Activated CD8-positive, alpha-beta memory T cell treated with anti-CD3 and anti-CD28 coated beads, Interleukin-2, amount 50 U/mL, for 24 hours (primary cell): ENCODE results near the gene COX17.
"Not testable (repeated sequence)": the region's sequence is repeated elsewhere in the genome, so short reads cannot be mapped to it uniquely, and the experiment has no call there.

ENCODE experiments used
- DNase-seq: peaks from one replicate; pipeline ENCODE4 v3.0.0-alpha.2; 2020; ENCODE audit errors: extremely low read depth

COX17 gene, protein sequence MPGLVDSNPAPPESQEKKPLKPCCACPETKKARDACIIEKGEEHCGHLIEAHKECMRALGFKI

DNA sequence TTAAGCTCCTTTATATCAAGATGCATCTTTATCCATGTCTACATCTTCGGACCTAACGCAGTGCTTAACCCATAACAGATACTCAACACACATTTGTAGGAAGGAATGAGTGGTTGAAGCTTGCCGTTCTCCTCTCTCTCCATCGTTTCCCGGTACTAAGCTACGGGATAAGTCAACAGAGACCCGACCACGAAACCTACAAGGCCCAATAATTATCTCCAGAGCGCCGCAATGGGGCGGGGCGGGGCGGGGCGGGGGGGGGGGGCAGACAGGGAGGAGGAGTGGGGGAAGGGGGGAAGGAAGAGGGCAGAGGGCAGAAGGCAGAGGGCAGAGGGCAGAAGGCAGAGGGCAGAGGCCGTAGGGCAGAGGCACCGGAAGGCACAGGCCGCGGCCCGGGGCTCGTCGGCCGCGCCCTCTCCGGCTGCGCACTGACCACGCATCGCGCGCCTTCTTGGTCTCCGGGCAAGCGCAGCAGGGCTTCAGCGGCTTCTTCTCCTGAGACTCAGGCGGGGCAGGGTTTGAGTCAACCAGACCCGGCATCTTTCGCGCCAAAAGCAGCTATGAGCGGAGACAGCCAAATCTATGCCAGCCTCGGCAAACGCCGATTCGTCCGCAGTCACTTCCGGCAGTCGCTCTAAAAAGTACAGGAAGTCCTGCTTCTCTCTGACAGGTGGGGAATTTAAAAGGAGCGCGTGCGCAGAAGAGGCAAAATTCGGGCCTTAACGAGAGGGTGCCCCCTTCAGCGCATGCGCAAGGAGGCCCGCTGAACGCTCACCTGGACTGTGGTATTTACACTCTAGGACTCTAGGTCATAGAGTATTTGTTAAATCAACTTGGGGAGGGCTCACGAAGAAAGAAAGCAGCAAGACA is at the start of gene COX17:
TSS of gene COX17 (minus strand) at position 636 of the 870 bp plus-strand sequence. CDS start at position 540, 96 bp downstream.
- peak; percentile 91 for DNase-seq

DNA sequence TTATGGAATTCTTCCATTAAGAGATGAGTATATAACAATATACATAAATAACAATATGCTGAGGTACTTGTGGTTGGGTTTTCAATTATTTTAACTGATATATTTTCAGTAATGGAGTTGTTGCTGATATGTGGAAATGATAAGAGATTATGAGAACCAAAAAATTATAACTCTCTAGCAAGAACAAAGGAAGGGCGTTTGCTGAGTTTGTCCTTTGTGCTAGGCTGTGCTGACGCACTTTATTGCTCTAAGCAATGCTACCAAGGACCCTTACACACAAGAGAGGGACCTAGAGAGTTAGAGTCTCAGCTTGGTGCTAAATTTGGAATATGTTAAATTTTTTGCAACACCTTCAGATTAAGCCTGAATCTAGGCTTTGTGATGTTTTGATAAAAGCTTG is 49.7 kb upstream of the COX17 start:
- DNase-seq, result no peak

DNA sequence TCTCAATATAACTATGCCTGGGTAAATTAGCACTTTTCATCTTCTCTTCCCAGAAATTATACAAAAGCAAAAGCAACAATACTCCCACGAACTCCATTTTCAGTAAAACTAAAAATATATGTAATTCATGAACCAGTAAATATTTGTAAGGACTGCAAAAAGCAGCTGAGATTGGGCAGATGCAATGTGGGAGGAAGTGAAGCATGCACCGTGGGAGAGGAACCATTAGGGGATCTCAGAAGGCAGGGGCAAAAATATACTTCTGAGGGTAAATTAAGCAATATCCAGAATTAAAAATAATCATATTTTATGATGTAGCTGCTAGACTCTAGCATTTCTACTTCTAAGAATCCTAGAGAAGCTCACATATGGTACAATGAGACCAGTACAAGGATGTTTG is 45.8 kb upstream of the COX17 start:
- DNase-seq, result no peak

DNA sequence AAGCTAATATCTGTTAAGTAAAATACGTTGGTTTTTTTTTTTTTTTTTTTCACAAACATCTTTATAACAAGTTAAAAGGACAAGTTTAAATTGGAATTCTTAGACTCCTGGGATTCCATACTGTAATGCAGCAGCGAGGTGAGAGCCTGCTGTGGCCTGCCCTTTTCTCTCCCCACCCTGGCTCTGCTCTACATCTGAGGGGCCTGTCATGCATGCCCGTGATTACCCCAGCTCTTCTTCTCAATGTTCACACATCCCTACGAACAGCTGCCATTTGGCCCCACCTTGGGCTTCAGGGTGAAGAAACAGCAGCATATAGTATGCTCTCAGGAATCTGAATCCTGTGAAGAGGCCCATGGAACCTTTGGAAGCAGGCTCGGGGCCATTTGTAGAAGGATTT is 40.3 kb upstream of the COX17 start:
- no peak for DNase-seq

DNA sequence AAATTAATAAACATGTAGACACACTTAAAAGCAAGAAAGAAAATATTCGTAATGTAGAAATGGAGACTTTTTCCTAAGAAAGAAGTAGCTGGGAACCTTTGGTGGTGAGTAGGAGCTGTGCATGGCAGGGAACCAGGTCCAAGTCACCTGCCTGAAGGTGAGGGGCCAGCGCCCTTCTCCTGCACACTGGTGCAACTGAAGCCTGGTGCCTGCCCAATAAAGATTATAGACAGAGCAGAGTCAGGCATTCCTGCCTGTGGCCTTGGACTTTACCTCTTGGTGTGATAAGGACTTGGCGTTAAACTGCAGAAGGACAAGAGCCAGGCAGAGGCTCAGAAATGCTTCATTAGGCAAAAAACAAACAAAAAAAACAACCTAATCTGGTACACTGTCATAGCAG is 39.8 kb upstream of the COX17 start:
- no peak for DNase-seq

DNA sequence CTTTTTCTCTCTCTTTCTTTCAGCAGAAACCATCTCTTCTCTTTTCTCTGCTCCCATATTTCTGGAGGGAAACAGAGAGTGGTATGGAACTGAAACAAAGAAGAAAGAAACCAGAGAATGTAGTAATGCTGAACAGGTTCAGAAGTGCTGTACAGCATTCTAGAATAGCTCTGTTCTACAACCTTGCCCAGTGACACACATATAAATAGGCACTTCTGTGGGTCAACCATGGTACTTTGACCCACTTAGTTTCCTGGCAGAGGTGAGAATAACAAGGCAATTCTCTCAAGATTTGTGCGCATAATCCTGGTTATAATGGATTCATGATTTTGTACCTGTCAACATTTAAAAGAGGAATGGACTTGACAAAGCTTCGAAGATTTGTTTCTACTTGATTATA is 37.9 kb upstream of the COX17 start:
- DNase-seq, result no peak

DNA sequence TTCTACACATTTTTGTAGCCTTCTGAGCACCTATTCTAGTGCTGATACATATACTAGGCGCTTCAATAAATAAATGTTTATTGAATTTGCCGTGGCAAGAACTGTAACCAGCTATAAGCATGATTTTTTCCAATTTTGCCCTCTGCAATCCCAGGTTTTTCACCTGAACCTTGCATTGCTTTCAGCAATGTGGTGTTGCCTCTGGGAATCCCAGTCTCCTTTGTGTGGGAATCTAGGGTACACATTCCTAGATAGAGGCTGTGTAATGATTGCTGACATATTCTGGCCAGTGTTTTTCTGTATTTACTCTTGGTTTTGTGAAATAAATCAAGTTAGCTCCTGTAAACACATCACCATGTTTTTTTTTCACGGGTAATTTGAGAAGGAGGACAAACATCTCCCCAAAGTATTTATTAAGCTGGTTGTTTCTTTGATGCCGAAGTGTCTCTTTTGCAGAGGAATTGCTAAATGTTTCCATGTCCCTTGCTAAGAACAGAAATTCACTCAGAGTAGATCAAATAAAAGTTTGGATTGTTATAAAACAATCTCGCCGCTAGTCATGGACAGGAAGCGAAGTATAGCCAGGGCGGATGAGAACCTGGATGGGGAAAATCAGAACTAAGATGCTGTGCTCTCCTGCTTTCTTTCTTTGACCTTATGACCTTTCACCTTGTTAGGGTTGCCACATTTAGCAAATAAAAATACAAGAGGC is 26.8 kb upstream of the COX17 start:
- DNase-seq, result no peak

DNA sequence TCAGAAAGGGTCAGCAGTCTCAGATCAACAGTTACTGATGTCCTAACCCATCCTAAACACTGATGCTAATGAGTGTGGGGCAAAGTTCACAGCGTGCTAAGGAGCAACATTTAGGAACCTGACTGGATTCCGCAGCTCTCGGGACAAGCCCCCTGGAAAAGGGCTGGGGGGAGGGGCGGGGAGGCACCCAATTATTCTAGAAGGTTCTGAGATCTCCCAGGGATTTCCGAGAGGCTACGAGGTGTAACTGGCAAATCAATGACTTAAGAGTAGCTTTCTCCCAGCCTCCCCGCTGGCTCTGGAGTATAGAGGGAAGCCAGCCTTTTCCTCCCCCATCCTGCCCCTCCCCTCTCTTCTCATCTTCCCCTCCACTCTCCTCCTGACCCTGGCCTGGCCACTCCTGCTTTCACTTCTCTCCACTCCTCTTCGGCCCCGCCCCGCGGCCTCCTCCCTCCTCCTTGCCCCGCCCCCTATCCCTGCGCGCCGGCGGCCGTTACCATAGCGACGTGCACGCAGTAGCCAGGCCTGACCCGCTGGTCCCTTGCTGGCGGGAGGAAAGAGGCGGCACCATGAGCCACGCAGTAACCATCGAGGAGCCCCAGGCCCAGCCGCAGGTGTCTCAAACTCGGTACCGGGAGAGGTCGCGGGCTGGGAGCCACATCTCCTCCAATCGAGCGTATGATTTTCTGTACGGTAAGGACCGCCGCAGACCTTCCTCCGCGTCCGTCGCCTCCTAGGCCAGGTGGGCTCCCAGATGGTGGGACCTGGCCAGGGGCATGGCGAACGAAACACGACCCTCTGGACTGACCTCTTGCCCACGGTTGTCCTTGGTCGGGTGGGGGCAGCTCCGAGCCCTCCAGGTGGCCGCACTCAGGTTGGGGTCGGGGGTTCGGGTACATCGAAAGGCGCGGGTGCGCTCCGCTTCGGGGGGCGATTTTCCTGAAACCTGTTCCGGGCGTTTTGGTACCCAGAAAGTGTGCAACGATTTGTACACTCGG is 25.6 kb upstream of the COX17 start, which contains the start of gene CFAP91:
TSS of gene CFAP91 (plus strand) at position 493 of the 998 bp plus-strand sequence. CDS start at position 570, 77 bp downstream.
- peak; percentile 49 for DNase-seq

DNA sequence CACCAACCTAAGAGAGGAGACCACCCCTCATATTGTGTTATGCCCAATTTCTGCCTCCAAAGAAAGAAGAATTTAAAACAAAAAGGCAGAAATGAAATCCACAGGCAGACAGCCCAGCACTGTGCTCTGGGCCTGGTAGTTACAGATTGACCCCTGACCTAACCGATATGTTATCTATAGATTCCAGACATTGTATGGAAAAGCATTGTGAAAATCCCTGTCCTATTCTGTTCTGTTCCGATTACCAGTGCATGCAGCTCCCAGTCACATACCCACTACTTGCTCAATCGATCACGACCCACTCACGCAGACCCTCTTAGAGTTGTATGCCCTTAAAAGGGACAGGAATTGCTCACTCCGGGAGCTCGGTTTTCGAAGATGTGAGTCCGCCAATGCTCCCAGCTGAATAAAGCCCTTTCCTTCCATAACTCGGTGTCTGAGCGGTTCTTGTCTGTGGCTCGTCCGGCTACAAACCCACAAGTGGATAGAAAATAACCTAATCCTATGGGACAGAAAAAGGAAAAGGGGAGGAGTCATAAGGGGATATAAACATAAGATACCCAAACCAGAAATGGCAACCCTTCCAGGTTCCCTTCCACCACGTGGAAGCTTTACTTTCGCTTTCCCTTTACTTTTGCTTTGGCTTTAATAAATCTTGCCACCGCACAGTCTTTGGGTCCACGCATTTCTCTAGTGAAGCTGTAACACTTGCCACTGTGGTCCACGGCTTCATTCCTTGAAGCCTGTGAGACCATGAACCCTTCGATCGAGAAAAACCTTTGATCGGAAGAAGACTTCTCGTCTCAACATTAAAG is 23.9 kb upstream of the COX17 start:
- DNase-seq, result no peak

DNA sequence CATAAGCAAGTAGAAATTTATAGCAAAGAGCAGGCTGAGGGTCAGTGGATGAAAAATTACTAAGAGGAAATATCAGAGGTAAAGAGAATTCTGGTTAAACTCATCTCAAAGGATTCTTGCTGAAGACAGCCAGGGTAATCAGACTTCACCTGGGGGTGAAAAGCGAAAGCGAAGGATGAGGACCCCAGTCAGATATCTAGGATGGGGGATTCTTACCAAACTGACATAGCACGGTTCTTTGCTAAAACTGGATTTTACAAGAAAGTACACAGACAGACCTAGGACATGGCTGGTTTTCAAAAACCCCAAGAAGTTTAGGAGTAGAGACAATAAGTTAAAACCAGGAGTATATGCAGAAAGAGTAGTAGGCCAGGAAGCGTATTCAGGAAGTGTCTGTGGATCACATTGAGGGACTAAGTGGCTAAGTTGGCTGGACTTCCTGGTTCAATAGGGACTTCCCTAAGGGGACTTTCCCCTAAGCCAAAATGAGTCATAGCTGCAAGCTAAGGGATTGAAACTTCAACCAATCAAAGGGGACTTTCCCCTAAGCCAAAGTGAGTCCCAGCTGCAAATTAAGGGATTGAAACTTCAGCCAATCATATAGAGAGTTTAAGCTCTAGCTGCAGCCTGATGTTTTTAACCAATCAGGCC is 23.2 kb upstream of the COX17 start:
- DNase-seq, result no peak

DNA sequence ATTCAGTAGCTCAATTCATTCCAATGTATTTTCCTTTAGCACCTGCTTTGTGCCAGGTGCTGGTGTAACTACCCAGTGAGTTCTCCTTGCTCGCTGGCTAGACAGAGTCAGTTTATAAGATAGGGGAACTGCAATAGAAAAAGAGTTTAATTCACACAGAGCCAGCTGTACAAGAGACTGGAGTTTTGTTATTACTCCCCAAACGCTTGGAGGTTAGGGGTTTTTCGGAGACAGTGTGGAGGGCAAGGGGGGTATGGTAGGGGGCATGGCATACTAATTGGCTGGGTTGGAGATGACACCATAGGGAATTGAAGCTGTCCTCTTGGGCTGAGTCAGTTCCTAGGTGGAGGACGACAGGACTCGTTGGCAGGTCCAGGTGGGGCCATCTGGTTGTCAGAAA is 20.2 kb upstream of the COX17 start:
- DNase-seq, result no peak

DNA sequence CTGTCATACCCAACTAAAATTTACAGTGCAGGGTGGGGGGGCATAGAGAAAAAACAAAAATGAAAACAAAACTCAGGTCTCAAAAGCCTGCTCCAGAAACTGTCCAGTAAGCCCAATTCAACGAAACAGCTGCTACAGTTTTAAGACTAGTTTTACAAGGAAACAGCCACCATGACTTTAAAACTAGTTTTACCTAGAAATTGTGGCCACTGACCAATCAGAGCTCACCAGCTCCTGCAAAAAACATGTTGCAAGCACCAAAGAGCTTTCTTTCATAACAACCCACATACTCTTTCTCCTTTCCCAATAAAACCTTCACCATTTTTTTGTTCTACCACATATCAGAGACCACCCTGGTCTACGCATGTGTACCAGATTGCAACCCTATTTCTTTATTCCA is 18.3 kb upstream of the COX17 start:
- no peak for DNase-seq

DNA sequence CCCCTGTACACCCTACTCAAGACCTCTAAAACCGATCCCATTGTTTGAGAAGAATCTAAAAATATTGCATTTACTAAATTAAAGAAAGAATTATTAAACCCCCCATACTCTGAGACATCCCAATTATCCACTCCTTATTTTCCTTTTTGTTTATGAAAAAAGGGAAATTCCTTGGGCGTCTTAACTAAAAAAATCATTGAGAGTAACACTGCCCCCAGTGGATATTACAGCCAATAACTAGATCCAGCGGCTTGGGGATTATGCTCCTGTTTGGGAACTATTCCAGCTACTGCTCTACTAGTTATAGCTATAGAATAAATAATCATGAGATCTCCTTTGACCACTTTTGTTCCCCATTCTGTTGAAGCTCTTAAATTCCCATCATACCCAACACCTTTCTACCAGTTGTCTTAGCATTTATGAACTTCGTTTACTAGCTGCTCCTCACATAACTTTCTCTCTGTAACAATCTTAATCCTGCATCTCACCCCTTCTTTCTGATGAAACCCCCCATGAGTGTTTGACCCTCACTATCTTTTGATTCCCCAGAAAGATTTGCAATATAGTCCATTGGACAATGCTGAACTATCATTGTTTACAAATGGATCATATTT is 12.9 kb upstream of the COX17 start:
- no peak for DNase-seq

DNA sequence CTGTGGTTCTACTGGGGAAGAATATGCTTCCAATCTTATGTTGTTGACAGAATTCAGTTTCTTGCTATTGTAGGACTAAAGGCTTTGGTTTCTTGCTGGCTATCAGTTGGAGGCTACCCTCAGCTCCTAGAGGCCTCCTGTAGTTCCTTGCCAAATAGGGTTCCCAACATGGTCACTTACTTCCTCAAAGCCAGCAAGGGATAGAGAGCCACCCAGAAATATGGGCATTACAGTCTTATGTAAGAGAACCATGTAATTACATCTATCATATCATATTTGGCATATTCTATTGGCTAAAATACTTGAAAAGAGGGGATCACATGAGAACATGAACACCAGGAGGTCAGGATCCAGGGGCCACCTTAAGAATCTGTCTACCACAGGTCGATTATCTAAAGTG is 6.2 kb upstream of the COX17 start:
- no peak for DNase-seq

DNA sequence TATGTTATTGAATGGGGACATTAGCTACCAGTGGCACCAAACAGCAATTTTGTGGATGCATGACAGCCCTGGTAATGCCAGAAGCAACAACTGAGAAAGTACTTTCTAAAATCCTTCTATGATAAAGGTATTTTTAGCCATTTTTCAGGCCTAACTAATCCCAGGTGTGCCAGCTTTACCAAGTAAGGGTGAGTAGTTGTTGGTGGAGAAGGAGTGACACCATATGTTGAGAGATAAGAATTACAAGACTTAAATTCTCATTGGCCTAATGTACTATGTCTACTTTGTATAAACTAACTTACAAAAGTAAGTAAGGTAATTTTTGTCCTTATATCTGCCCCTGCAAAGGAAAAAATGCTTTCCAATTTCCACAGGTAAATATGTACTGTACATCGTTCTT is 4.1 kb upstream of the COX17 start:
- no peak for DNase-seq

DNA sequence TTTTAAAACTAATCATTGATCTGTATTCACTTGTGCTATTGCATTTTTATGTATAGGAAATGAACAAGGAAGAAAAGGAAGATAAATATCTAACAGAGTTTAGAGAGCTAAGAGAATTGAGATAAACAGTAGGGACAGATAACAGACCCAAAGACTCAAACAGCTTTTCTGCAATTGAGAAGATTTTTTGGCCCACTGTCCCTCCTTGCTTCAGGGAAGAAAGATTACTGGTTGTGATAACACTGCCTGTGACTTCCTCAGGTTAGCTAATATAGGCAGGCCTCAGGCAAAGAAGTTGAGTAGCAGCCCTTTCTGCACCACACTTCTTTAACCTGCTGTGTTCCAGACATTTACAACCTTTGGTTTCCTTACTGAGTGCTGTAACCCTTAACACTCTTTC is 2.7 kb upstream of the COX17 start:
- DNase-seq, result no peak

DNA sequence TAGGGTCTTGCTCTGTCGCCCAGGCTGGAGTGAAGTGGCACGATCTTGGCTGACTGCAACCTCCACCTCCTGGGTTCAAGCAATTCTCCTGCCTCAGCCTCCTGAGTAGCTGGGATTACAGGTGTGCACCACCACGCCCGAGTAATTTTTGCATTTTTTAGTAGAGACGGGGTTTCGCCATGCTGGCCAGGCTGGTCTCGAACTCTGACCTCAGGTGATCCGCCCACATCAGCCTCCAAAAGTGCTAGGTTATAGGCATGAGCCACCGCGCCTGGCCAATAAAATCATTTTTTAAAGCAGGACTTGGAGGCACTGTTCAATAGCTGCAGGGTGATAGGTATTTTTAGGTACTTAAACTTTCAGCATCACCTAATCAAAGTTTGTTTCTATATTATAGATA is 1.0 kb upstream of the COX17 start:
- not testable (repeated sequence) for DNase-seq

DNA sequence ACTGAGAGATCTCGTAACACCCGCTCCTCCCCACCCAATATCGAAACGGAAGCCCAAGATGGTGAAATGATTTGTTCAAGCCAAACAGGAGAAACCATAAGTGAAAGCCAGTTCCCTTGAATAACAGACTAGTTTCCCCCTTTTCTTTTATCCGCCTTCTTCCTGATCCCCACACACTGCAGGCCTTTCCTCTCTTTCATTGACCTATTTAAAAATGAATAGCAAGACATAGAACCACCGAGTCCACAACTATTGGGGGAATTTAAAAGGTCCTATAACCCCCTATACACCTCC is 382 bp upstream of the COX17 start:
- DNase-seq, result no peak

DNA sequence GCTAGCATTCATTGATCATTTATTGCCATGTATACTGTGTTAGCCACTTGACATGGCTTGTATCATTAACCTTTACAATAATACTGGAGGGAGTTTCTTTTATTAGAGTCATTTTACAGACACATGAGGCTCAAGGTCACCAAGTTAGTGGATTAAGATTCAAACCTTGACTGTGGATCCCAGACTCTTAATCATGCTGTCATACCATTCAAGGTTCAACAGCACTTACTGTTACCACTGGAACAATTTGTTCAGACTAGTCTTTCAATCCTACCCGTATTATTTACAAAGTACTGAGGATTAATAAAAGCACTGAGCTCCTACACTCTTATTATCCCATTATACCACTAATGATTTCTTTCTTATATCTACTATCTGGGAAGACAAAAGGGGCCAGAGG is 1.2 kb downstream of the COX17 start:
- DNase-seq, result no peak
